Tongue (tissue), 2 donors: Measurements from ENCODE around the gene HMGCR. TPM values are rescaled to one million over a fixed set of nuclear protein-coding genes. Genes with fewer than 3 reads are reported as not detected.

Experiments
- DNase-seq: peaks from one replicate; pipeline ENCODE4 v3.0.0-alpha.2; 2015
- total RNA-seq: library from RNA; depleted of rRNA; stranded (reverse); fragments of >200 nt; gene quantifications from one replicate; pipeline ENCODE4 v1.2.3, GENCODE V29; 2014

The HMGCR gene
- total RNA-seq, 1 donor from 2014 or later = 75.3 TPM

GRCh38 chr5:75340714-75341478 lies 3.9 kb downstream of the HMGCR start:
- DNase-seq = no peak

DNA sequence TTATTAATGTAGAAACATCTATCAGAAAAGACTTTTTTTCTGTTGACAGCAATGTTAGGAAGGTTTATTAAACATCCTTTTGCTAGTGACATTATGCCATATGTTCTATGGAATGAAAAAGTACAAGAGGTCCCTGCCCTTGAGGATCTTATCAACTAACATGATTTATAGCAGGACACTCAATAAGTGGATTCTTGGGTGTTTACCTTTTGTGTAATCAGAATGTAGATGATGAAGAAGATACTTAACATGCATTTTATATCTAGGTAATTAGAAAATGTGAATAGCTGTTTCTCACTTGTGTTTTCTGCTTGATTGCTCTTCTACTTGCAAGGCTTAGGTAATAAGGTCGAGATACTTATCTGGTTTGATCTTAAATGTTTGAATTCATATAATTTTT lies 4.9 kb downstream of the HMGCR start:
- no peak for DNase-seq

- no peak for DNase-seq
These were observed 5.8 kb downstream of the HMGCR start for GRCh38 chr5:75342836-75343235.

- no peak for DNase-seq
These were observed 11.2 kb downstream of the HMGCR start for GRCh38 chr5:75348241-75348640.

DNA sequence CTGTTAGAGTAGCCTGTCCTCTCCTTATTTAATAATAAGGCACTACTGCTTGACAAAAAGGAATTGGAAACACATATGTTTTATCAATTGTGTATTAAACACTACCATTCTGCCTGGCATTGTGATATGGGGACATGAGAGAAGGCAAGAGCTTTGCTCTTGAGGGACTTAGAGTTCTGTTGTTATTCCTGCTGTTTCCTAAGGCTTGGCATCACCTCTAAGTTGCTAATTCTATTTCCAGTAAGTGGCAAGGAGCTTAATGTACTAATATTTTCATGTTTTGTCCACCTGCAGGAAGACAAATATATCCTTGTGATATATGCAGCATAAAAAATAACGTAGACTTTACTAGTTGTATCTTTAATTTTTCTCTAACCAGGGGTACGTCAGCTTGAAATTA lies 12.6 kb downstream of the HMGCR start:
- DNase-seq = no peak

DNA sequence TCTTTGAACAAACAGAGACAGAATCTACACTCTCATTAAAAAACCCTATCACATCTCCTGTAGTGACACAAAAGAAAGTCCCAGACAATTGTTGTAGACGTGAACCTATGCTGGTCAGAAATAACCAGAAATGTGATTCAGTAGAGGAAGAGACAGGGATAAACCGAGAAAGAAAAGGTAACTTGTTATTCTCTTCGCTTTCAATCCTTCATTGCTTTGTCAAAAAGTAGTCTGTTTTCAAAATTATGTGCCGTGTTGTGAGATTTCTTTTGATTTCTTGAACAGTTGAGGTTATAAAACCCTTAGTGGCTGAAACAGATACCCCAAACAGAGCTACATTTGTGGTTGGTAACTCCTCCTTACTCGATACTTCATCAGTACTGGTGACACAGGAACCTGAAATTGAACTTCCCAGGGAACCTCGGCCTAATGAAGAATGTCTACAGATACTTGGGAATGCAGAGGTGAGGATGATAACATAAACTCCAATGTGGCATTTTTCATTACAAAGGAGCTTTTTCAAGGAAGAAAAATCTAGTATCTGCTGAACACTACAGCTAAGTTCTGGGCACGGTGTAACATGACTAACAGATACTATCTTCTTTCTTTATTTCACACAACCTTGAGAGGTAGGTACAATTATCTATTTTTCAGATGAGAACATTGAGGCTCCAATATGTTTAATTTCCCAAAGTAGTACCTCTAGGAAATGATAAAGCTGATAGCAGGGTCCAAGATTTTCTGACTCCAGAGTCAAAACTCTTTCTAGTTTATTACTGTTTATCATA lies 14.3 kb downstream of the HMGCR start:
- DNase-seq = no peak

DNA sequence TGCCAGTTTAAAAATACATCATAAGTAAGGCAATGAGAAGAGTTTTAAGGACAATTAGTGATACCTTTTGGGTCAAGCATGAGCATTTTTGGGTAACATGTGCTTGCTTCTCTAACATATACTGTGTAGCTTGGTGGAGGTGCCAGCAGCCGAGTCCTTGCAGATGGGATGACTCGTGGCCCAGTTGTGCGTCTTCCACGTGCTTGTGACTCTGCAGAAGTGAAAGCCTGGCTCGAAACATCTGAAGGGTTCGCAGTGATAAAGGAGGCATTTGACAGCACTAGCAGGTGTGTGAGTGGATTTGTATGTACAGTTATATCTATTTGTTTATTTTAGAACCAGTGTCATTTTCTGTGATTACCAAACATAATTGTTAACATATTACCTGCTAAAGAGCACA lies 18.2 kb downstream of the HMGCR start:
- no peak for DNase-seq

DNA sequence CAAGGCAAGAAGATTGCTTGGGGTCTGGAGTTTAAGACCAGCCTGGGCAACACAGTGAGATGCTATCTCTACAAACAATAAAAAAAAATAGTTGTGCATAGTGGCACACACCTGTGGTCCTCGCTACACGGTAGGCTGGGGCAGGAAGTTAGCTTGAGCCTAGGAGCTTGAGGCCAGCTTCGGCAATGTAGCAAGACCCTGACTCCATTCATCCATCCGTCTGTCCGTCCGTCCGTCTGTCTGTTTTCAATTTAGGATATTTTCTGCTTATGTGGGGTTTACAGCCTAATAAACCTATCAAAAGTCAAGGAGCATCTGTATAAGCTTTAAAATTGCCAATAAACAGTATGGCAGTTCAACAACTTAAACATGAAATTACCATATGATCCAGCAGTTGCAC lies 19.7 kb downstream of the HMGCR start:
- DNase-seq = no peak

GRCh38 chr5:75358117-75358516 lies 21.1 kb downstream of the HMGCR start:
- no peak for DNase-seq

GRCh38 chr5:75361310-75361709 lies 24.3 kb downstream of the HMGCR start:
- DNase-seq = no peak

GRCh38 chr5:75362474-75362975 lies 25.5 kb downstream of the HMGCR start:
- no peak for DNase-seq

DNA sequence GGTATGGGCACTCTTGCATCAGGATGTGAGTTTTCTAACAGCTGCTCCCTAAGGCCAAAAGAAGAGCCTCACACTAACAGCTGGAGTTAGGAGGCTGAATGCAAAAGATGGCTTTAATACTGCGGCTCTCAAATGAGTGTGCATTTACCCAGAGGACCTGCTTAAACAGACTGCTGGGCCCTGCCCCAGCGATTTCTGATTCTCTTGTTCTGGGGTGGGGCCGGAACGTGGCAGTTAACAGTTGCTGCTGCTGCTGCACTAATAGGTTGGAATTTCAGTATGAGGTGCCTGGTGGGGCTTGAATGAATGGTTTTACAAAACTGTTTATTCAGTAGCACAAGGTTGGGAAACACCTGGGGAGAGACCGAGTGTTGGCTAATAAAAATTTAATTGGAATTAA lies 26.1 kb downstream of the HMGCR start:
- peak; percentile 79 for DNase-seq

- peak; percentile 48 for DNase-seq
These were observed 26.9 kb downstream of the HMGCR start for GRCh38 chr5:75363726-75364495.

DNA sequence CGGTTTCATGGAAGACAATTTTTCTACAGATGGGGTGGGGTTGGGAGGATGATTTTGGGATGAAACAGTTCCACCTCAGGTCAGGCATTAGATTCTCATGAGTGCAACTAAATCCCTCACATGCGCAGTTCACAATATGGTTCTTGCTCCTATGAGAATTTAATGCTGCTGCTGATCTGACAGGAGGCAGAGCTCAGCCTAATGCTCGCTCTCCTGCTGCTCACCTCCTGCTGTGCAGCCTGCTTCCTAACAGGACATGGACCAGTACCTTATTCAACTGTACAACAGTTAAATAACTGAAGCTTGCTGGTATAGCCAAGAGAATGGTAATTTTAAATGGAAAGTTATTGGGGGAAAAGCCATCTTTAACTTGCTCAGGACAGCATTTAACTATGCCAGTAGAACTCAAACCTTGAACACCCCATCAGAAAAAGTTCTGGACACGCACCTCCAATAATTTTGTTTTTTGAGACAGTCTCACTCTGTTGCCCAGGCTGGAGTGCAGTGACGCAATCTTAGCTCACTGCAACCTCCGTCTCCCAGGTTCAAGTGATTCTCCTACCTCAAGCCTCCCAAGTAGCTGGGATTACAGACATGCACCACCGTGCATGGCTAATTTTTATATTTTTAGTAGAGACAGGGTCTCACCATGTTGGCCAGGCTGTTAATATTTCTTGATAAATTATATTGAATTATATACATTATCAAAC lies 27.7 kb downstream of the HMGCR start:
- DNase-seq = no peak

DNA sequence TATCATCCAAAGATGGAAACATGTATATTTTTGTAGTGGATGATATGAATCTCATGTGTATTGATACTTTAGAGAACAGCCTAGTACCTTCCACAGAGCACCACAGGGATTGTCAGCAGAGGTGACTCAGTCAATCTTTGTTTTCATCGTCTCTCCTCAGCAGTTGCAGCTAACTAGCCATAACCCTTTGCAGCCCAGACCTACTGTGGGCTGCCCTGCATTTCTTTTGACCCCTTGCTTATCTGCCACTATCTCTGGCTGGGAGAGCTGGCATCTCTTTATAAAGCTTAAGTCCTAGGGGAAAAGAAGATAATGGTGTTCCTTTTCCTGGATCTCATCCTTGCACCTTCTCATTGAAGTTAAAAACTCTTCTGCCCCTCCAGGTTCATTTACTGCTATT lies 28.7 kb downstream of the HMGCR start:
- DNase-seq = no peak

- DNase-seq = no peak
These were observed 29.8 kb downstream of the HMGCR start for GRCh38 chr5:75366787-75367186.

DNA sequence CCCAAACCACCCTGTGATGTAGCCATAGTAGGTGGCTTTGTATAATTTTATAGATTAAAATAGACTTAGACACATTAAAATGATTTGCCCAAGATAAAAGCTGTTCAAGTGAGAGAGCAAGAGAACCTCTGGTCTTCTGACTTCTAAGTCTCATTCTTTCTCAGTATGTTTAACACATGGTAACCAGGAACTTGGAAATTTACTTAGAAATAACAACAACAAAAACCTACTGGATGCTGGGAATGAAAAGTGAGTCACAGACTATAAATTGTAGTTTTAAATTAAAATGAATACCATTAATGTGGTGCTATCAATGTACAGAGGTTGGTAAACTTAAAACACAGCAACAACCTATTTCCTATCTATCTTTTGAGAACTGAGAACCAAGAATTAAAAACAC lies 30.4 kb downstream of the HMGCR start:
- no peak for DNase-seq

- DNase-seq = no peak
These were observed 31.4 kb downstream of the HMGCR start for GRCh38 chr5:75368391-75368790.

DNA sequence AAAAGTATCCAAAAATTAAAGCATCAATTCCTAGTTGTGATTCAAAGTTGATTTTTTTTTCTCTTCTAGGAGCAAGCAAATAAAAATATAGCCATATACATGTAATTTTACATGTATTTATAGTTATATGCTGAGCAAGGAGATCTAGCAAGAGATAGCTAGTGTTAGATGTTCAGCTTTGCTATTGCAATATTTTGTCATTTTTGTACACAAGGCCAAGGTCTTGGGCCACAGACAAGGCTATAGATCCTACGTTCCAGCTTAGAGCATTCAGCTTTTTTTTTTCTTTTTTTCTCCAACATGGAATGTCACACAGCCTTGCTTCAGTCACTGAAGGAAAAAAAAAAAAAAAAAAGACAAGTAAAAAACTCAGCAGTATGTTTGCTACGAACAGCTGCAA lies 36.8 kb downstream of the HMGCR start:
- DNase-seq = no peak

GRCh38 chr5:75374394-75374814 lies 37.4 kb downstream of the HMGCR start:
- DNase-seq = peak; percentile 27

DNA sequence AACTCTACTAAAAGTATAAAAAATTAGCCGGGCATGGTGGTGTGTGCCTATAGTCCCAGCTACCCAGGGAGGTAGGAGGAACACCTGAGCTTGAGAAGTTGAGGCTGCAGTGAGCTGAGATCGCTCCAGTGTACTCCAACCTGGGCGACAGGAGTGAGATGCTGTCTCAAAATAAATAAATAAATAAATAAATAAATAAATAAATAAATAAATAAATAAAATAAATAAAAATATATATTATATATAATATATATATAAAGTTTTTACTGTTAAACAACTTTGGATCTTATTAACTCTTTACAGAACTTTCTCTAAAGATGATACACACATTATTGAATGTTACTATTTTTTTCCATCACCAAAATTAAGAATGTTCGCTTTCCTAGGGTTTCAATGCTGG lies 38.4 kb downstream of the HMGCR start:
- no peak for DNase-seq

- DNase-seq = no peak
These were observed 43.1 kb downstream of the HMGCR start for GRCh38 chr5:75380099-75380498.
